ENCODE data around the gene IRF1.

GRCh38 chr5:132505641-132506040 is 15.1 kb upstream of the IRF1 start:
- no peak for TF ChIP-seq EP300 (IDR thresholded peaks at IDR 0.05; ENCODE audit: borderline replicate concordance in 1 of 2, low read depth in 2 of 2, low read length in 2 of 2)
- TF ChIP-seq RFX5 (IDR thresholded peaks at IDR 0.05; ENCODE audit: borderline replicate concordance, low read depth, low read length) = no peak
- TF ChIP-seq POLR2A (IDR thresholded peaks at IDR 0.05; ENCODE audit: control extremely low read depth in 1 of 2, low read depth in 2 of 2, low read length in 2 of 2) = no peak
- no peak for TF ChIP-seq CTCF (IDR thresholded peaks at IDR 0.05; ENCODE audit: control extremely low read depth in 1 of 3, insufficient read depth in 1 of 3, low read depth in 1 of 3, low read length in 3 of 3)
- no peak for TF ChIP-seq POLR2AphosphoS5 (IDR thresholded peaks at IDR 0.05; ENCODE audit: low read depth, low read length)
- TF ChIP-seq GABPA (IDR thresholded peaks at IDR 0.05; ENCODE audit: borderline replicate concordance, insufficient read depth, low read length) = no peak
- TF ChIP-seq JUN (IDR thresholded peaks at IDR 0.05; ENCODE audit: low read depth, low read length) = no peak
- no peak for TF ChIP-seq ZNF274 (IDR thresholded peaks at IDR 0.05; ENCODE audit: borderline replicate concordance, extremely low read depth, low read length)
- TF ChIP-seq HDAC2 (IDR thresholded peaks at IDR 0.05; ENCODE audit: borderline replicate concordance in 1 of 2, low read depth in 2 of 2, low read length in 2 of 2) = no peak

Measured in H1 (cell line).